UCSD-AML1 (cell line): ENCODE data around the gene HOPX.
"Not testable (repeated sequence)": the region's sequence is repeated elsewhere in the genome, so short reads cannot be mapped to it uniquely, and the experiment has no call there.

Experiments
- DNase-seq: peaks from one replicate; lab custom pipeline; 2025; ENCODE audit not compliant: unreplicated experiment; lab: John Stamatoyannopoulos, UW

The HOPX gene

GRCh38 chr4:56655627-56656345 is 25.3 kb downstream of the HOPX start:
- peak; percentile 26 for DNase-seq

GRCh38 chr4:56655209-56655626 is 25.9 kb downstream of the HOPX start:
- DNase-seq = no peak

DNA sequence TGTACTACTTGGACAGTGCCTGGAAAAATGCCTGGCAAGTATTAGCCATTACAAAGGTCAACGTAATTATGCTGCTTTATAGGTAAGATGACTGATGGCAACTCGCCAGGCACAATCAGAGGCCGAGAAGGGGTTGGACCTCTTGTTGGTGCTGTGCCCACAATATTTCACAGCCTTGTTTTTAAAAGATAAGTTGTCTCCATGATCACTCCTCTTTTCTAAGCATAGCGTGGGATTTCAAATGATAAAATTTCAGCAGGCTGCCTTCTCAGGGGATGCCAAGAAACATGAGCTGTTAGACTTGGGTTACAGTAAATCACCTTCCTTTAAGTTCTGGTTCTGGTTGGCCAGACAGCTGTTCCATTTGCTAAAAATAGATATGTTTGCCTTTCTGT is 26.9 kb downstream of the HOPX start:
- no peak for DNase-seq

DNA sequence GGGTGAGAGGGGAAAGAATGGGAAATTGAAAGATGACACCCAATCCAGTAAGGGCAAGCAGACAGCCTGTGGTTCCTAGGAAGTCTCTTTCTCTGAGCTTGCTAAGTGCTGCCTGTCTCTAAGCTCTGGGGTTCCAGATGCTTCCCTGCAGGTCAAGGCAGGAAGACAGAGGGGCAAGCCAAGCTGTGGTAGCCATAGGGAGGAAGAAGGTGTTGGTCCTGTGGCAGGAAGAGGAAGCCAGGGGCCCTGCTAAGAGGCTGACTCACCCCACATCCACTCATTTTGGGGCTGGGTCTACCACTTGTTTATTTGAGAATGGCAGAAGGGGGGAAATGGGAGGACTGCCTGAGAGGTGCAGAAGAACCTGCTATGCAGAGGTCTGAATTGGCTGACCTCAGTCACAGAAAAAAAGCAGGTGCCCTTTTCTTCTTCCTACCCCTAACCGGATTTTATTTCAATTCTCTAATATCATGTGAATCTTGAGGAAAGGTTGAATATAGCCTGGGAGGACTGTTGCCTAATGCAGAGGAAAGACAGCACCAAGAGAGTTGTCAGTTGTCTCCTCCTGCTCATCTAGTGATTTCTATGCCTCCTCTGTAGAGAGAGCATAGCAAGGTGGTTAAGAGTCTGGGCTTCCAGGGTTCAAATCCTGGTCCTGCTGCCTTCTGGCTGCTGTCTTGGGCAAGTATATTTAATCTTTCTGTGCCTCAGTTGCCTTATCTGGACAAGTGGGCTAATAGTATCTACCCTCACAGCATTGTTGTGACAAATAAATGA is 27.4 kb downstream of the HOPX start:
- peak; percentile 80 for DNase-seq

GRCh38 chr4:56652196-56652595 is 28.9 kb downstream of the HOPX start:
- no peak for DNase-seq

DNA sequence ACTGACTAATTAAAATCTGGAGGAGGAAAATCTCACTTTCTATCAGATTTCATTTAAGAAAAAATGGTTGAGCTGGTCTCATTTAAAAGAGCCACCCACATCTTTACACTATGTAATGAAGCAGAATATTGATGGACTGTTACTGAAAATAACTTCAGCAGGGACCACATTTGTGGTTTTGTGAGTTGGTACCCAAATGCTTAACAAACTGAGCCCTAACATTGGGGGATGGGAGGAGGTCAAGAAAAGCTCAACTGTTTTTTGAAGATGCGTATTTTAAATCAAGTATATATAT is 30.1 kb downstream of the HOPX start:
- DNase-seq = no peak

DNA sequence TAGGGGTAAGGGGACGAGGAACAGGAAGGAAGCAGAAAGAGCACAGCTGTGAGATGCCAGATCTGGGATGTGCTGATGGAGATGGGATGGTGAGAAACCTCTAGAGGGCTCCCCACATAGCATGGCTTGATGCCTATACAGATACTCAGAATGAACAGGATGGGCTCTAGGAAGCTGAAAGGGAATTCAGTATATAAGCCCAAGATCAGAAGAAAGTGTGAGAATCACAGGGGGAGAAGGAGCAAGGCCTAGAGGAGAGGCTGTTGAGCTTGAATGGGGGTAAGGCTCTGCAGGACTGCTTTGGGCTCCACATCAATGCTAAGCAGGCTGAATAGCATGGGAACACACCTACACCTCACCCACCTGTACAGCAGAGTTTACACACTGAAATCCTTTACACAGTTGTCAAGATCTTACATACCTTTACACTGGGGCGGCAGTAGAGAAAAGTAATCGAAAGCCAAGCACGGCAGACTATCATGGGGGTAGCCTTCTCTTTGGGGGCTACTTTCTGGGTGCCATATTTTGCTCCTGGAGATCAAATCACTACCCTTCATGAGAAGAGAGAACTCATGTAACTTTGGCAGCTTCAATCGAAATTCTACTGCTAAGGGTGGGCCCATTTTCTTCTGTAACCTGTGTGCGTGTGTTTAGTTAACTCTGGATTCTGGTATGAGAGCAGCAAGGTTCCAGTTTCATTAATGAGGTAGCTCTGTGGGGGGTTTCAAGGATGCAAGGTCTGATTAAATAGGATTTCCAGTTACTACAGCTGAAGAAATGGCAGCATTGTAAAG is 30.6 kb downstream of the HOPX start:
- no peak for DNase-seq

- DNase-seq = peak; percentile 23
Observed at GRCh38 chr4:56649445-56650261, 31.4 kb downstream of the HOPX start.

GRCh38 chr4:56648824-56649151 is 32.3 kb downstream of the HOPX start:
- DNase-seq = no peak

GRCh38 chr4:56648021-56648823 is 32.9 kb downstream of the HOPX start:
- DNase-seq = no peak

DNA sequence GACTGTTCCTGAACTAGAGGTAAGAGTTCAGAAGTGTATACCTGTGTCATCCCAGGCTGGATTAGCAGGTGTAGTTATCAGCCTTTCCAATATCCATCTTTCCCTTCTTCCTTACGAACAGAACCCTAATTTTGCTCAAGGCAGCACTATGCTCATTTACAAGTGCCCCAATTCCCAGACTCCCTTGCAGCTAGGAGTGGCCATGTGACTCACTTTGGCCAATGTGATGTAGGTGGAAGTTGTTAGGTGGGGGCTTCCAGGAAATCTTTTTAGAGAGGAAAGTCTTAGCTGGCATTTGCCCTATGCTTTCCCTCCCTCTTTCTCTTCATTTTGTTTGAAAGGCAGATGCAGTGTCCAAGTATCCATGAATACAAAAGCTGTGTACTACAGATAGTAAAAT is 34.8 kb downstream of the HOPX start:
- DNase-seq = no peak

- no peak for DNase-seq
Observed at GRCh38 chr4:56643596-56643995, 37.5 kb downstream of the HOPX start.

- DNase-seq = no peak
Observed at GRCh38 chr4:56641494-56642051, 39.5 kb downstream of the HOPX start.

DNA sequence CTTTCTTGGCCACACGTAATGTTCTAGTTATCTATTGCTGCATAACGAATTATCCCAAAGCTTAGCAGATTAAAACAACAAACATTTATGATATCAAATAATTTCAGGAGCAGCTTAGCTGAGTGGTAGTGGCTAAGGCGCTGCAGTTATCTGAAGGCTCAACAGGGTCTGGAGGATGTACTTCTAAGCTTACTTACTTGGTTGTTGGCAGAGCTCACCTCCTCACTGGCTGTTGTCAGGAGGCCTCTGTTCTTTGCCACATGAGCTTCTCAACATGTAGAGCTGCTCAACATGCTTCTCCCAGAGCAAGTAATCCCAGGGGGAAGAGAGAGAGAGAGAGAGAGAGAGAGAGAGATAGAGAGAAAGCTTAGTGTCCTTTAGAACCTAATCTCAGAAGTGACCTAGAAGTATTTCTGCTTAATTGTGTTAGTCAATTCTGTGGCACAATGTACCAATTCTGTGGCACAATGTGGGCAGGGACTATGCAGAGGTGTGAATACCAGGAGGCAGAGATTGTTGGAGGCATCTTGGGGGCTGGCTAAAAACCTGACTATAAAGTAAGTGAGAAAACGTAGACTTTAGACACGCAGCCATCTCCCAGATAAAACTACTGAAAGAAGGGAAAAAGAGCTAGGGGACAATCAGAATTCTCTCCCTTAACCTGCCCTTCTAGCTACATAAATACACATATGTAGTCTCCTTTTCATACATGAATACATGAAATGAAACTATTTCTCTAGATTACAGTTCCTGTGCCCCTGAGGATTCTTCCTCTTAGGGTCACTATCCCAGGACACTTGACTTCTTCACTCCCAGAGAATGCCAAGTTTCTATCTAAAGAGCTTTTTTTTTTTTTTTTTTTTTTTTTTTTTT is 40.2 kb downstream of the HOPX start:
- DNase-seq = no peak

- DNase-seq = no peak
Observed at GRCh38 chr4:56637791-56638190, 43.3 kb downstream of the HOPX start.

- no peak for DNase-seq
Observed at GRCh38 chr4:56637154-56637553, 43.9 kb downstream of the HOPX start.

GRCh38 chr4:56634954-56635353 is 46.1 kb downstream of the HOPX start:
- not testable (repeated sequence) for DNase-seq

GRCh38 chr4:56633486-56633885 is 47.6 kb downstream of the HOPX start:
- no peak for DNase-seq
